HepG2 (cell line): Measurements from ENCODE around the gene GATAD2B. TPM values are rescaled to one million over a fixed set of nuclear protein-coding genes. Genes with fewer than 3 reads are reported as not detected.

Experiments used
- CENPT ChIP-seq: sonication (generic); formaldehyde crosslinking; IDR thresholded peaks from 2 replicates; pipeline ENCODE4 v1.8.0; 2022; ENCODE audit warnings: low read depth, mild to moderate bottlenecking, moderate library complexity, missing genetic modification reagents
- CREB1 ChIP-seq, 2 experiments: fragments of 450-650 bp in 1 of 2; IDR thresholded peaks; 2 replicates each; pipeline ENCODE4 v1.6.1; 2016 to 2017; ENCODE audit warnings: control low read depth in 1 of 2, mild to moderate bottlenecking in 1 of 2, missing compliant biosample characterization in 1 of 2, missing genetic modification characterization in 1 of 2
- GABPB1 ChIP-seq: IDR thresholded peaks from 2 replicates; pipeline ENCODE4 v1.6.1; 2016; ENCODE audit warnings: mild to moderate bottlenecking, missing genetic modification reagents, moderate library complexity, missing compliant biosample characterization
- NFKBIZ ChIP-seq: IDR thresholded peaks from 2 replicates; pipeline ENCODE4 v1.6.1; 2018; ENCODE audit warnings: missing genetic modification reagents, missing compliant biosample characterization
- NR1H2 ChIP-seq: sonication (generic); formaldehyde crosslinking; IDR thresholded peaks from 2 replicates; pipeline ENCODE4 v1.8.1; 2022; ENCODE audit warnings: low read depth, missing genetic modification reagents, borderline replicate concordance
- ZNF543 ChIP-seq: sonication (generic); formaldehyde crosslinking; IDR thresholded peaks from 2 replicates; pipeline ENCODE4 v1.4.0; 2020; ENCODE audit warnings: mild to moderate bottlenecking, missing genetic modification reagents
- ZZZ3 ChIP-seq: sonication (generic); formaldehyde crosslinking; IDR thresholded peaks from 2 replicates; pipeline ENCODE4 v1.4.0; 2020; ENCODE audit warnings: missing genetic modification reagents, mild to moderate bottlenecking, borderline replicate concordance
- polyA plus RNA-seq, 8 experiments: library from polyadenylated mRNA; depleted of rRNA in 3 of 8; stranded (reverse) in 7 of 8; unstranded in 1 of 8; fragments of >200 nt; fragmentation: Illumina TruSeq in 4 of 8; extraction: Trizol in 4 of 8; gene quantifications; 2 replicates each; pipeline versions ENCODE4 v1.2.1 to v1.2.3, GENCODE V29; 2011 to 2016; ENCODE audit warnings: low read depth in 4 of 8, missing spikeins in 1 of 8, mixed read lengths in 1 of 8; ENCODE audit not compliant: insufficient read depth in 1 of 8
- total RNA-seq, 5 experiments: library from RNA; depleted of rRNA; stranded (reverse); fragments of >200 nt; fragmentation: Illumina TruSeq; extraction: Trizol; gene quantifications; 2 replicates each; pipeline ENCODE4 v1.2.3, GENCODE V29; 2016; ENCODE audit warnings: low read depth in 1 of 5
- TF ChIP-seq, protein P1 (sequence below): sonication (generic); formaldehyde crosslinking; IDR thresholded peaks from 2 replicates; pipeline ENCODE4 v1.8.0; 2022; ENCODE audit warnings: missing genetic modification reagents, mild to moderate bottlenecking, borderline replicate concordance
- TF ChIP-seq, protein P2 (sequence below): sonication (generic); formaldehyde crosslinking; IDR thresholded peaks from 2 replicates; pipeline ENCODE4 v1.8.1; 2023; ENCODE audit warnings: mild to moderate bottlenecking, missing genetic modification reagents
- TF ChIP-seq, protein P3 (sequence below): IDR thresholded peaks from 2 replicates; pipeline ENCODE4 v1.6.1; 2016; ENCODE audit warnings: mild to moderate bottlenecking
- TF ChIP-seq, protein P4 (sequence below): sonication (generic); formaldehyde crosslinking; IDR thresholded peaks from 2 replicates; pipeline ENCODE4 v1.4.0; 2020; ENCODE audit warnings: missing genetic modification reagents, borderline replicate concordance
- TF ChIP-seq, protein P5 (sequence below): sonication (generic); formaldehyde crosslinking; conservative IDR thresholded peaks from 2 replicates; pipeline ENCODE4 v1.8.1; 2023; ENCODE audit warnings: missing genetic modification reagents
- TF ChIP-seq, protein P6 (sequence below): IDR thresholded peaks from 2 replicates; pipeline ENCODE4 v1.6.1; 2016; ENCODE audit warnings: low read depth, missing genetic modification reagents, missing compliant biosample characterization

GATAD2B gene
- total and polyA plus RNA-seq, 2 of the 13 experiments (the other 11 are each of a cell fraction or from before 2014, with no cell fraction given): 3.2 to 5.2 TPM

DNA sequence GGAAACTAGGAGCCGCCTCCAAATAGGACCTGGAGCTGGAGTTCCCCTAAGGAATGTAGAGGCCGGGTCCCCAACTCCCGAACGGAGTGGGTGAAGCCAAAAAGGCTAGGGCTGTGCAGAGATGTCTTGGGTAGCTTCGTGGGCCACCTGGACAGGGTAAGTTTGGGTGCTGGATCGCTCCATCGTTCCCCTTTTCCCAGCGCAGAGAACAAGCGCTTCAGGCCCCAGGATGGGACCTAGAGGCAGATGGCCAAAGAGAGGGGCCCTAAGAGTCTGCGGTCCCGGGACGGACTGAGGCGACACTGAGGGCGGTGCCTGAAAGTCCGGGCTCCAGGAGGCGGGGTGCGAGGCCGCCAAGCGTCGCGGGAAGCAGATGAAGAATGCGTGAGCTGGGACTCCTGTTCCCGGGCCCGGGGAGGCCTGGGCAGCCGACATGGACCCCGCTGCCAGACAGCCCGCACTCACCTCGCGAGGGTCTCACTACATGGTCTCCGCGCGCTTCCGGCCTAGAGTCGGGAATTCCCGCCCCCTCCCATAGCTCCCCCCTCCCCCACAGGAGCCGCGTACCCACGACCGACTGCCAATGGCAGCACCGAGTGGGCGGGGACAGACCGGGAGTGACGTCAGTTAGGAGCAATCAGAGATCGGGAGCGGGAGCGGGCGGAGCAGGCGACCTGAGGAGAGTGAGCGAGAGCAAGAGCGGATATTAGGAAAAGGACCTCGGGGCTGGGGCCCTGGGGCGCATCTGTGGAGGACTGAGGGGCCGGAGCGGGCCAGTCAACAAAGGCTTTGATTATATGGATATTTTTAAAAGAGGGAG lies 40.5 kb upstream of the GATAD2B start, which contains the start of gene SLC39A1 (continued):
- TF ChIP-seq, protein P1, sequence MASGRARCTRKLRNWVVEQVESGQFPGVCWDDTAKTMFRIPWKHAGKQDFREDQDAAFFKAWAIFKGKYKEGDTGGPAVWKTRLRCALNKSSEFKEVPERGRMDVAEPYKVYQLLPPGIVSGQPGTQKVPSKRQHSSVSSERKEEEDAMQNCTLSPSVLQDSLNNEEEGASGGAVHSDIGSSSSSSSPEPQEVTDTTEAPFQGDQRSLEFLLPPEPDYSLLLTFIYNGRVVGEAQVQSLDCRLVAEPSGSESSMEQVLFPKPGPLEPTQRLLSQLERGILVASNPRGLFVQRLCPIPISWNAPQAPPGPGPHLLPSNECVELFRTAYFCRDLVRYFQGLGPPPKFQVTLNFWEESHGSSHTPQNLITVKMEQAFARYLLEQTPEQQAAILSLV: no peak
- peak; percentile 90 for TF ChIP-seq GABPB1
- TF ChIP-seq NFKBIZ (CRISPR knock-in tag): no peak
- TF ChIP-seq, protein P2, sequence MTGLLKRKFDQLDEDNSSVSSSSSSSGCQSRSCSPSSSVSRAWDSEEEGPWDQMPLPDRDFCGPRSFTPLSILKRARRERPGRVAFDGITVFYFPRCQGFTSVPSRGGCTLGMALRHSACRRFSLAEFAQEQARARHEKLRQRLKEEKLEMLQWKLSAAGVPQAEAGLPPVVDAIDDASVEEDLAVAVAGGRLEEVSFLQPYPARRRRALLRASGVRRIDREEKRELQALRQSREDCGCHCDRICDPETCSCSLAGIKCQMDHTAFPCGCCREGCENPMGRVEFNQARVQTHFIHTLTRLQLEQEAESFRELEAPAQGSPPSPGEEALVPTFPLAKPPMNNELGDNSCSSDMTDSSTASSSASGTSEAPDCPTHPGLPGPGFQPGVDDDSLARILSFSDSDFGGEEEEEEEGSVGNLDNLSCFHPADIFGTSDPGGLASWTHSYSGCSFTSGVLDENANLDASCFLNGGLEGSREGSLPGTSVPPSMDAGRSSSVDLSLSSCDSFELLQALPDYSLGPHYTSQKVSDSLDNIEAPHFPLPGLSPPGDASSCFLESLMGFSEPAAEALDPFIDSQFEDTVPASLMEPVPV (CRISPR knock-in tag): no peak
- TF ChIP-seq, protein P3, sequence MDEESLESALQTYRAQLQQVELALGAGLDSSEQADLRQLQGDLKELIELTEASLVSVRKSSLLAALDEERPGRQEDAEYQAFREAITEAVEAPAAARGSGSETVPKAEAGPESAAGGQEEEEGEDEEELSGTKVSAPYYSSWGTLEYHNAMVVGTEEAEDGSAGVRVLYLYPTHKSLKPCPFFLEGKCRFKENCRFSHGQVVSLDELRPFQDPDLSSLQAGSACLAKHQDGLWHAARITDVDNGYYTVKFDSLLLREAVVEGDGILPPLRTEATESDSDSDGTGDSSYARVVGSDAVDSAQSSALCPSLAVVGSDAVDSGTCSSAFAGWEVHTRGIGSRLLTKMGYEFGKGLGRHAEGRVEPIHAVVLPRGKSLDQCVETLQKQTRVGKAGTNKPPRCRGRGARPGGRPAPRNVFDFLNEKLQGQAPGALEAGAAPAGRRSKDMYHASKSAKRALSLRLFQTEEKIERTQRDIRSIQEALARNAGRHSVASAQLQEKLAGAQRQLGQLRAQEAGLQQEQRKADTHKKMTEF (CRISPR knock-in tag): no peak
- TF ChIP-seq, protein P4, sequence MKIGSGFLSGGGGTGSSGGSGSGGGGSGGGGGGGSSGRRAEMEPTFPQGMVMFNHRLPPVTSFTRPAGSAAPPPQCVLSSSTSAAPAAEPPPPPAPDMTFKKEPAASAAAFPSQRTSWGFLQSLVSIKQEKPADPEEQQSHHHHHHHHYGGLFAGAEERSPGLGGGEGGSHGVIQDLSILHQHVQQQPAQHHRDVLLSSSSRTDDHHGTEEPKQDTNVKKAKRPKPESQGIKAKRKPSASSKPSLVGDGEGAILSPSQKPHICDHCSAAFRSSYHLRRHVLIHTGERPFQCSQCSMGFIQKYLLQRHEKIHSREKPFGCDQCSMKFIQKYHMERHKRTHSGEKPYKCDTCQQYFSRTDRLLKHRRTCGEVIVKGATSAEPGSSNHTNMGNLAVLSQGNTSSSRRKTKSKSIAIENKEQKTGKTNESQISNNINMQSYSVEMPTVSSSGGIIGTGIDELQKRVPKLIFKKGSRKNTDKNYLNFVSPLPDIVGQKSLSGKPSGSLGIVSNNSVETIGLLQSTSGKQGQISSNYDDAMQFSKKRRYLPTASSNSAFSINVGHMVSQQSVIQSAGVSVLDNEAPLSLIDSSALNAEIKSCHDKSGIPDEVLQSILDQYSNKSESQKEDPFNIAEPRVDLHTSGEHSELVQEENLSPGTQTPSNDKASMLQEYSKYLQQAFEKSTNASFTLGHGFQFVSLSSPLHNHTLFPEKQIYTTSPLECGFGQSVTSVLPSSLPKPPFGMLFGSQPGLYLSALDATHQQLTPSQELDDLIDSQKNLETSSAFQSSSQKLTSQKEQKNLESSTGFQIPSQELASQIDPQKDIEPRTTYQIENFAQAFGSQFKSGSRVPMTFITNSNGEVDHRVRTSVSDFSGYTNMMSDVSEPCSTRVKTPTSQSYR (CRISPR knock-in tag): peak; percentile 95
- no peak for TF ChIP-seq NR1H2 (CRISPR knock-in tag)
- no peak; the same call in 1 of the 2 replicates for TF ChIP-seq ZZZ3 (CRISPR knock-in tag)
- no peak for TF ChIP-seq ZNF543
- TF ChIP-seq, protein P5, sequence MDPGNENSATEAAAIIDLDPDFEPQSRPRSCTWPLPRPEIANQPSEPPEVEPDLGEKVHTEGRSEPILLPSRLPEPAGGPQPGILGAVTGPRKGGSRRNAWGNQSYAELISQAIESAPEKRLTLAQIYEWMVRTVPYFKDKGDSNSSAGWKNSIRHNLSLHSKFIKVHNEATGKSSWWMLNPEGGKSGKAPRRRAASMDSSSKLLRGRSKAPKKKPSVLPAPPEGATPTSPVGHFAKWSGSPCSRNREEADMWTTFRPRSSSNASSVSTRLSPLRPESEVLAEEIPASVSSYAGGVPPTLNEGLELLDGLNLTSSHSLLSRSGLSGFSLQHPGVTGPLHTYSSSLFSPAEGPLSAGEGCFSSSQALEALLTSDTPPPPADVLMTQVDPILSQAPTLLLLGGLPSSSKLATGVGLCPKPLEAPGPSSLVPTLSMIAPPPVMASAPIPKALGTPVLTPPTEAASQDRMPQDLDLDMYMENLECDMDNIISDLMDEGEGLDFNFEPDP (CRISPR knock-in tag): no peak
- TF ChIP-seq, protein P6, sequence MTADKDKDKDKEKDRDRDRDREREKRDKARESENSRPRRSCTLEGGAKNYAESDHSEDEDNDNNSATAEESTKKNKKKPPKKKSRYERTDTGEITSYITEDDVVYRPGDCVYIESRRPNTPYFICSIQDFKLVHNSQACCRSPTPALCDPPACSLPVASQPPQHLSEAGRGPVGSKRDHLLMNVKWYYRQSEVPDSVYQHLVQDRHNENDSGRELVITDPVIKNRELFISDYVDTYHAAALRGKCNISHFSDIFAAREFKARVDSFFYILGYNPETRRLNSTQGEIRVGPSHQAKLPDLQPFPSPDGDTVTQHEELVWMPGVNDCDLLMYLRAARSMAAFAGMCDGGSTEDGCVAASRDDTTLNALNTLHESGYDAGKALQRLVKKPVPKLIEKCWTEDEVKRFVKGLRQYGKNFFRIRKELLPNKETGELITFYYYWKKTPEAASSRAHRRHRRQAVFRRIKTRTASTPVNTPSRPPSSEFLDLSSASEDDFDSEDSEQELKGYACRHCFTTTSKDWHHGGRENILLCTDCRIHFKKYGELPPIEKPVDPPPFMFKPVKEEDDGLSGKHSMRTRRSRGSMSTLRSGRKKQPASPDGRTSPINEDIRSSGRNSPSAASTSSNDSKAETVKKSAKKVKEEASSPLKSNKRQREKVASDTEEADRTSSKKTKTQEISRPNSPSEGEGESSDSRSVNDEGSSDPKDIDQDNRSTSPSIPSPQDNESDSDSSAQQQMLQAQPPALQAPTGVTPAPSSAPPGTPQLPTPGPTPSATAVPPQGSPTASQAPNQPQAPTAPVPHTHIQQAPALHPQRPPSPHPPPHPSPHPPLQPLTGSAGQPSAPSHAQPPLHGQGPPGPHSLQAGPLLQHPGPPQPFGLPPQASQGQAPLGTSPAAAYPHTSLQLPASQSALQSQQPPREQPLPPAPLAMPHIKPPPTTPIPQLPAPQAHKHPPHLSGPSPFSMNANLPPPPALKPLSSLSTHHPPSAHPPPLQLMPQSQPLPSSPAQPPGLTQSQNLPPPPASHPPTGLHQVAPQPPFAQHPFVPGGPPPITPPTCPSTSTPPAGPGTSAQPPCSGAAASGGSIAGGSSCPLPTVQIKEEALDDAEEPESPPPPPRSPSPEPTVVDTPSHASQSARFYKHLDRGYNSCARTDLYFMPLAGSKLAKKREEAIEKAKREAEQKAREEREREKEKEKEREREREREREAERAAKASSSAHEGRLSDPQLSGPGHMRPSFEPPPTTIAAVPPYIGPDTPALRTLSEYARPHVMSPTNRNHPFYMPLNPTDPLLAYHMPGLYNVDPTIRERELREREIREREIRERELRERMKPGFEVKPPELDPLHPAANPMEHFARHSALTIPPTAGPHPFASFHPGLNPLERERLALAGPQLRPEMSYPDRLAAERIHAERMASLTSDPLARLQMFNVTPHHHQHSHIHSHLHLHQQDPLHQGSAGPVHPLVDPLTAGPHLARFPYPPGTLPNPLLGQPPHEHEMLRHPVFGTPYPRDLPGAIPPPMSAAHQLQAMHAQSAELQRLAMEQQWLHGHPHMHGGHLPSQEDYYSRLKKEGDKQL (CRISPR knock-in tag): no peak
- no peak for TF ChIP-seq CENPT (CRISPR knock-in tag)
- TF ChIP-seq CREB1 (IDR thresholded peaks at IDR 0.05): peak; percentile 95
- peak; percentile 90 for TF ChIP-seq CREB1 (CRISPR knock-in tag; IDR thresholded peaks at IDR 0.05)
